HepG2 (cell line): ENCODE measurements around the gene TTC16. TPM values are rescaled to one million over a fixed set of nuclear protein-coding genes. Genes with fewer than 3 reads are reported as not detected.

Experiments used
- ATAC-seq: fragments of 200-7000 bp; cut with Tn5 transposase; 3 replicates; pipeline ENCODE4 v1.9.1; 2020; ENCODE audit warnings: mild to moderate bottlenecking, moderate library complexity
- BruUV-seq: library from RNA; stranded (reverse); fragments of 400-500 nt; replicated peaks from 2 replicates; lab custom pipeline; 2021; lab: Mats Ljungman, UMichigan
- CTCF ChIA-PET: fragments of 300-600 bp; formaldehyde crosslinking; extraction: SDS; loops from one replicate; lab custom pipeline; 2021; ENCODE audit warnings: low total read pairs, inconsistent platforms, low intra/inter-chr PET ratio; lab: Yijun Ruan, JAX
- POLR2A ChIA-PET: fragments of 350-600 bp; sonication (Branson Sonifier 250); formaldehyde crosslinking; loops from one replicate; lab custom pipeline; 2020; ENCODE audit warnings: antibody characterized with exemption, inconsistent platforms; lab: Yijun Ruan, JAX
- DNase-seq: peaks from one replicate; pipeline ENCODE4 v3.0.0-alpha.2; 2015; ENCODE audit warnings: low spot score
- FAIRE-seq: peaks from 3 replicates; lab custom pipeline; 2011; peaks lifted over from hg19 to GRCh38; lab: Jason Lieb, UNC
- H2AFZ ChIP-seq: one replicate; pipeline ENCODE4 v1.6.1; 2011; ENCODE audit warnings: low read length, inconsistent platforms
- H3K27ac ChIP-seq: fragments of 300-600 bp; 3 replicates; pipeline ENCODE4 v1.8.0; 2011; ENCODE audit warnings: mixed run types, mild to moderate bottlenecking, mixed read lengths, low read length, inconsistent platforms; ENCODE audit not compliant: insufficient read depth; ENCODE audit errors: extremely low read length
- H3K27me3 ChIP-seq, 2 experiments: fragments of 200-600 bp in 1 of 2; 2 replicates in 1 of 2; 3 replicates in 1 of 2; pipeline versions ENCODE4 v1.6.0 to v1.8.0; 2011; ENCODE audit warnings: low read length in 2 of 2, mild to moderate bottlenecking in 2 of 2, moderate library complexity in 2 of 2, inconsistent platforms in 1 of 2; ENCODE audit not compliant: insufficient read depth in 2 of 2, control insufficient read depth in 1 of 2
- H3K36me3 ChIP-seq, 2 experiments: fragments of 200-600 bp in 1 of 2; replicated peaks in 1 of 2; 2 replicates in 1 of 2; 3 replicates in 1 of 2; pipeline versions ENCODE4 v1.5.1 to v1.8.0; 2011; ENCODE audit warnings: low read length in 2 of 2, inconsistent platforms in 1 of 2; ENCODE audit not compliant: insufficient read depth in 2 of 2, control insufficient read depth in 1 of 2
- H3K4me1 ChIP-seq: 2 replicates; pipeline ENCODE4 v1.5.1; 2012; ENCODE audit warnings: low read length, inconsistent platforms; ENCODE audit not compliant: insufficient read depth
- H3K4me2 ChIP-seq: 2 replicates; pipeline ENCODE4 v1.6.0; 2011; ENCODE audit warnings: low read depth, low read length, inconsistent platforms
- H3K4me3 ChIP-seq, 3 experiments: fragments of 200-600 bp in 1 of 3; sonication (generic), shearing (Covaris generic) in 1 of 3; replicated peaks in 1 of 3; 2 replicates each; pipeline ENCODE4 v1.5.1; 2011 to 2016; ENCODE audit warnings: low read length in 3 of 3, inconsistent platforms in 2 of 3, low read depth in 2 of 3, mild to moderate bottlenecking in 2 of 3, control low read depth in 1 of 3, mixed read lengths in 1 of 3; ENCODE audit not compliant: insufficient read depth in 1 of 3
- H3K79me2 ChIP-seq: one replicate; pipeline ENCODE4 v1.6.1; 2011; ENCODE audit warnings: low read length, inconsistent platforms; ENCODE audit not compliant: insufficient read depth
- H3K9ac ChIP-seq: 2 replicates; pipeline ENCODE4 v1.6.0; 2011; ENCODE audit warnings: mild to moderate bottlenecking, low read depth, low read length, inconsistent platforms; ENCODE audit not compliant: insufficient read depth
- H3K9me3 ChIP-seq: 2 replicates; pipeline ENCODE4 v1.5.1; 2012; ENCODE audit warnings: mild to moderate bottlenecking, low read length
- H4K20me1 ChIP-seq: 2 replicates; pipeline ENCODE4 v1.6.0; 2011; ENCODE audit warnings: inconsistent platforms, mild to moderate bottlenecking, low read length, moderate library complexity; ENCODE audit not compliant: insufficient read depth
- FOSL2 ChIP-seq: sonication (generic); formaldehyde crosslinking; IDR thresholded peaks from 2 replicates; pipeline ENCODE4 v1.4.0; 2020; ENCODE audit warnings: missing genetic modification reagents
- HNF4A ChIP-seq: sonication (generic); formaldehyde crosslinking; IDR thresholded peaks from 2 replicates; pipeline ENCODE4 v1.4.0; 2020; ENCODE audit warnings: missing genetic modification reagents
- HNRNPLL ChIP-seq: fragments of 200-400 bp; formaldehyde crosslinking; IDR thresholded peaks from 2 replicates; pipeline ENCODE4 v1.6.1; 2017; ENCODE audit warnings: mild to moderate bottlenecking, low read depth, low read length; ENCODE audit not compliant: poor library complexity, severe bottlenecking
- NR2F6 ChIP-seq, 2 experiments: IDR thresholded peaks; 2 replicates each; pipeline ENCODE4 v1.6.1; 2016; ENCODE audit warnings: antibody characterized with exemption in 1 of 2, mild to moderate bottlenecking in 1 of 2
- TP53 ChIP-seq: sonication (generic); formaldehyde crosslinking; conservative IDR thresholded peaks from 2 replicates; pipeline ENCODE4 v1.4.0; 2020; ENCODE audit warnings: missing genetic modification reagents
- ZFP36L2 ChIP-seq: sonication (generic); formaldehyde crosslinking; IDR thresholded peaks from 2 replicates; pipeline ENCODE4 v1.4.0; 2020; ENCODE audit warnings: missing genetic modification reagents
- ZNF180 ChIP-seq: sonication (generic); formaldehyde crosslinking; IDR thresholded peaks from 2 replicates; pipeline ENCODE4 v1.4.0; 2020; ENCODE audit warnings: low read depth, missing genetic modification reagents, borderline replicate concordance
- ZNF317 ChIP-seq: sonication (generic); formaldehyde crosslinking; IDR thresholded peaks from 2 replicates; pipeline ENCODE4 v1.5.0; 2020; ENCODE audit warnings: mild to moderate bottlenecking, missing genetic modification reagents
- ZNF383 ChIP-seq: sonication (generic); formaldehyde crosslinking; IDR thresholded peaks from 2 replicates; pipeline ENCODE4 v1.4.0; 2020; ENCODE audit warnings: missing genetic modification reagents, mild to moderate bottlenecking, borderline replicate concordance
- ZNF605 ChIP-seq: sonication (generic); formaldehyde crosslinking; IDR thresholded peaks from 2 replicates; pipeline ENCODE4 v1.8.0; 2022; ENCODE audit warnings: mild to moderate bottlenecking, missing genetic modification reagents
- WGBS: methylation state at CpG from one replicate; pipeline ENCODE4 v1.1.6; 2017; ENCODE audit warnings: low lambda C conversion rate; 5-methylcytosine and 5-hydroxymethylcytosine counted together
- in situ Hi-C: cut with HindIII; loops from 2 replicates; pipeline ENCODE4 v1.10.0; 2017; ENCODE audit warnings: low pct_unique_long_range_greater_than_20kb; ENCODE audit not compliant: extremely low pct_ligation_motif_present
- intact Hi-C: fragments of 100-400 bp; cut with micrococcal nuclease; formaldehyde crosslinking; loops from one replicate; pipeline ENCODE4 v1.10.0; 2022; ENCODE audit not compliant: unreplicated experiment
- polyA plus RNA-seq, 8 experiments: library from polyadenylated mRNA; depleted of rRNA in 3 of 8; stranded (reverse) in 7 of 8; unstranded in 1 of 8; fragments of >200 nt; fragmentation: Illumina TruSeq in 4 of 8; extraction: Trizol in 4 of 8; gene quantifications; 2 replicates each; pipeline versions ENCODE4 v1.2.1 to v1.2.3, GENCODE V29; 2011 to 2016; ENCODE audit warnings: low read depth in 4 of 8, missing spikeins in 1 of 8, mixed read lengths in 1 of 8; ENCODE audit not compliant: insufficient read depth in 1 of 8
- total RNA-seq, 5 experiments: library from RNA; depleted of rRNA; stranded (reverse); fragments of >200 nt; fragmentation: Illumina TruSeq; extraction: Trizol; gene quantifications; 2 replicates each; pipeline ENCODE4 v1.2.3, GENCODE V29; 2016; ENCODE audit warnings: low read depth in 1 of 5

The TTC16 gene
- total and polyA plus RNA-seq, 2 of the 13 experiments (the other 11 are each of a cell fraction or from before 2014, with no cell fraction given) = not detected

DNA sequence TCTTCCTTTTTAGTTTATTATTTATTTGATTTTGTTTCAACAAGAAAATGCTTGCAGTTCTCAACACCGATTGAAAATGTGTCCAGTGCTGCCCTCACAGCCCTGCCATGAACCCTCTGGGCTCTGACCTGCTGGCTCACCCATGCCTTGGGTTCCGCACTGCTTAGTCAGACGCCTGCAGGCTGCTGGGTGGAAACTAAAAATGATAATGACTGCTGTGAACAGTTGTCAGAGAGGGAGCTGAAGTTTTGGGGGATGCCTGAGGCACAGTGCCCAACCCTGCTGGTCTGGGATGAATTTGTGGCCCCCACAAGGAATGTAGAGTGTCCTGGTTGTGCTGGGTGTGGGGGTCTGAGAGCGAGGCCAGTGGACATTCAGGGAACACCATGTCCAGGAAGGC is 31.3 kb upstream of the TTC16 start:
- POLR2A ChIA-PET = no interaction called here
- Histone ChIP-seq H2AFZ (no peak overlapping the region), H3K27ac (no peak overlapping the region), H4K20me1 (no peaks in the 10 kb centered on the region), H3K9ac (no peak overlapping the region), H3K36me3 (no peaks in the 10 kb centered on the region), H3K4me3 (no peak overlapping the region), H3K27me3 (no peaks in the 10 kb centered on the region)
- no peak for FAIRE-seq
- 82% methylated on average over 4 of the region's 4 CpGs for WGBS
- BruUV-seq = no TSS peak
- TF ChIP-seq HNRNPLL (no peak), ZFP36L2 (CRISPR knock-in tag) (no peak), TP53 (CRISPR knock-in tag) (no peak), ZNF180 (CRISPR knock-in tag) (no peak)
- TF ChIP-seq, all 625 proteins: peak for 0
- intact Hi-C loops (no loop called here), in situ Hi-C loops (no loop called here)
- Histone ChIP-seq H3K4me2 (no peak overlapping the region), H3K4me1 (peaks cover 15% of the 10 kb centered on the region), H3K9me3 (no peaks in the 10 kb centered on the region), H3K79me2 (no peaks in the 10 kb centered on the region)
- no peak for DNase-seq
- ATAC-seq = no peak
- CTCF ChIA-PET = no interaction called here

DNA sequence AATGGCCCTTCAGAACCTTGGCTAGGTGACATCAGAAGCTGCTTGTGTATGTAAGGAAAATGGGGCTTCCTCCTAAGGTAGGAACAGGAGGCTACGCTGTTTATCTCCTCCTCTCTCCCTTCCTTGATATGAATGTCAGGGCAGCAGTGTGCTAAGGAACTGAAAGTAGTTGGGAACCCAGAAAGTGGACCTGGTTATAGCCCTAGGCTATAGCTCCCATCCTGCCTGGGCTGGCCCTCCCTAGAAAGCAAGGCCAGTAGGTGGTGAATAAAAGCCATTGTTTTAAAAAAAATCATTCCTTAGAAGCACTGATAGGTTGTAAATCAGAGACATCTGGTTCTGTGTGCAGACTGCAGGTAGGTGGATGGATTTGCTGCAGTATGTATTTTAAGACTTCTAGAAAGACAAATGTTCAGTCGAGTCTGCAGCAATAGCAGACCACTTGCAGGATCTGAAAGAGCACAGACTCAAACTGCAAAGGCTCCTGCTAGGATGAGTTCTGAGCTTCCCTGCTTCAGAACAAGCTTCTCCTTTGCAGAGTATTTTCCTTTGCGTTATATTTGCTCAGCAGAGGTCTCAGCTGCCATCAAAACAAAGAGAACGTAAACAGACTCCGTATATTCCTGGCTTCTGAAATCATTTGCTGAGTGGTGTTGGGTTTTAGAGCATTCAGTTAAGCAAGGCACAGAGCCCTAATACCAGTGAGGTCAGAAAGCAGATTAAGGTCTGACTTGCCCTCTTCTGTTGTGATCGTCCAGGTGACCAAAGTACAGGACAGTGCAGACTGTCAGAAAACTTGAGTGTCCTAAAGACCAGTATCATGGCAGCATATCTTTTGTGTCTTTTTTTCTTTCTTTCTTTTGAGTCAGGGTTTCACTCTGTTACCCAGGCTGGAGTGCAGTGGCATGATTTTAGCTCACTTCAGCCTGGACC is 29.2 kb upstream of the TTC16 start:
- peaks cover 15% of the 10 kb centered on the region for H3K4me1 ChIP-seq
- WGBS = 19% methylated on average over 6 of the region's 6 CpGs
- no peak overlapping the region for H3K4me2 ChIP-seq
- peak; percentile 77 for ATAC-seq
- H4K20me1 ChIP-seq = no peaks in the 10 kb centered on the region
- no peak overlapping the region for H2AFZ ChIP-seq
- in situ Hi-C loops = no loop called here
- no peak overlapping the region for H3K9ac ChIP-seq
- no peak for TF ChIP-seq NR2F6 (IDR thresholded peaks at IDR 0.05)
- no peak for TF ChIP-seq NR2F6 (CRISPR knock-in tag; IDR thresholded peaks at IDR 0.05)
- no peak for TF ChIP-seq TP53 (CRISPR knock-in tag)
- TF ChIP-seq HNF4A (CRISPR knock-in tag) = peak; percentile 27; the same call in 1 of the 2 replicates
- no peak for TF ChIP-seq ZNF383 (CRISPR knock-in tag)
- no peak for TF ChIP-seq ZNF317 (CRISPR knock-in tag)
- no peak for TF ChIP-seq FOSL2 (CRISPR knock-in tag)
- no peak for TF ChIP-seq ZNF605 (CRISPR knock-in tag)
- TF ChIP-seq, all 625 proteins: peak for 1
- no peak for DNase-seq
- Histone ChIP-seq H3K36me3 (no peaks in the 10 kb centered on the region), H3K4me3 (no peak overlapping the region), H3K9me3 (no peaks in the 10 kb centered on the region), H3K27me3 (no peaks in the 10 kb centered on the region), H3K79me2 (no peaks in the 10 kb centered on the region), H3K27ac (no peak overlapping the region)
- BruUV-seq = no TSS peak
- POLR2A ChIA-PET = no interaction called here
- intact Hi-C loops = no loop called here
- CTCF ChIA-PET = no interaction called here
- FAIRE-seq = peak; percentile 51
